Measurements from ENCODE around the gene MAST3.
"Not testable (repeated sequence)": the region's sequence is repeated elsewhere in the genome, so short reads cannot be mapped to it uniquely, and the experiment has no call there.

Gene MAST3

GRCh38 chr19:18083929-18084684, 13.5 kb upstream of the MAST3 start:
- FAIRE-seq (peak; percentile 31), DNase-seq (ENCODE audit: insufficient read length, low spot score) (no peak)
- TF ChIP-seq POLR2A (IDR thresholded peaks at IDR 0.05; ENCODE audit: low read depth, low read length): no peak
- TF ChIP-seq POU2F2 (IDR thresholded peaks at IDR 0.05; ENCODE audit: low read depth, low read length): no peak
- TF ChIP-seq SPI1 (IDR thresholded peaks at IDR 0.05; ENCODE audit: low read depth, low read length): no peak
- TF ChIP-seq TAF1 (IDR thresholded peaks at IDR 0.05; ENCODE audit: low read depth, low read length): no peak

GRCh38 chr19:18085702-18086457, 11.7 kb upstream of the MAST3 start:
- no peak for FAIRE-seq
- DNase-seq (ENCODE audit: insufficient read length, low spot score): no peak
- no peak for TF ChIP-seq POU2F2 (IDR thresholded peaks at IDR 0.05; ENCODE audit: low read depth, low read length)

DNA sequence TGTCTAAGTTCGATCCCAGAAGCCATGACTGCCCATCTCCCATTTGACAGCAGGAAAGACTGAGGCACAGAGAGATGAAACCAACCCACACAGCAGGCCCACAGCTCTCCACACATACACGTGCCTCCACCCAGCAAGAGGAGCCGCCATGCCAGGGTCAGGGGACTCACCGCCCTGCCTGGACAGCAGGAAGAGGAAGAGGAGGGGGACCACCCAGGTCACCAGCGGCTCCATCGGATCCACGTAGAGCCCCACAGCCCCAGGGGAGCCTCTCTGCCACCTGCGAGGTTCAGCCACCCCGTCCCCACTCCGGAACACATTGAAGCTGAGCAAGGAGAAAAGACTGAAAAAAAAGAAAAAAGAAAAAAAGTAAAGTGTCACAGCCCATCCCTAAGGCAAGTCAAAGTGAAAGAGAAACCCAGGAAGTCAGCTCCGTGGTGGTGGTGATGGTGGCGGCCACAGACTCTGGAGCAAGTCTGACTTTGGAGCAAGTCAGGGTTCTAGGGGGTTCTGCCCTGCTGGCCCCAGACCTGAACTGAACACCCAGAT, 10.9 kb upstream of the MAST3 start, which contains the start of gene IL12RB1:
Gene IL12RB1 (minus strand): TSS at position 345 of the 549 bp plus-strand sequence. CDS start 111 bp downstream, at position 234.
- TF ChIP-seq TAF1 (IDR thresholded peaks at IDR 0.05; ENCODE audit: low read depth, low read length) (peak; percentile 42; the same call in 1 of the 2 replicates), POU2F2 (IDR thresholded peaks at IDR 0.05; ENCODE audit: low read depth, low read length) (no peak), SPI1 (IDR thresholded peaks at IDR 0.05; ENCODE audit: low read depth, low read length) (peak; percentile 29; the same call in 1 of the 2 replicates), POLR2A (IDR thresholded peaks at IDR 0.05; ENCODE audit: low read depth, low read length) (peak; percentile 66; the same call in 1 of the 2 replicates), POLR2AphosphoS5 (IDR thresholded peaks at IDR 0.05; ENCODE audit: low read depth, low read length) (peak; percentile 58), PAX5 (IDR thresholded peaks at IDR 0.05; ENCODE audit: insufficient read depth, low read length, severe bottlenecking) (no peak)
- DNase-seq (ENCODE audit: insufficient read length, low spot score): peak; percentile 56
- FAIRE-seq: peak; percentile 78

DNA sequence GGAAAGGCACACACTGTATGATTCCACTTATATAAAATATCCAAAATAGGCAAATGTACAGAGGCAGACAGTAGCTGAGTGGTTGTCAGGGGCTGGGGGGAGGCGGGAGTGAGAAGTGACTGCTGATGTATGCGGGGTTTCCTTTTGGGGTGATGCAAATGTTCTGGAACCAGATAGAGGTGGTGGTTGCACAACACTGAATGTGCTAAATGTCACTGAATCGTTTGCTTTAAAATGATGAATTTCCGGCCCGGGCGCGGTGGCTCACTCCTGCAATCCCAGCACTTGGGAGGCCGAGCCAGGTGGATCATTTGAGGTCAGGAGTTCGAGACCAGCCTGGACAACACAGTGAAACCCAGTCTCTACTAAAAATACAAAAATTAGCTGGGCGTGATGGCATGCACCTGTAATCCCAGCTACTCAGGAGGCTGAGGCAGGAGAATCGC, 8.5 kb upstream of the MAST3 start:
- DNase-seq (ENCODE audit: insufficient read length, low spot score); FAIRE-seq: not testable (repeated sequence)
- peak; percentile 88; the same call in 1 of the 2 replicates for TF ChIP-seq POU2F2 (IDR thresholded peaks at IDR 0.05; ENCODE audit: low read depth, low read length)

GRCh38 chr19:18089726-18090125, 7.9 kb upstream of the MAST3 start:
- DNase-seq (ENCODE audit: insufficient read length, low spot score) (no peak), FAIRE-seq (no peak)
- TF ChIP-seq SPI1 (IDR thresholded peaks at IDR 0.05; ENCODE audit: low read depth, low read length) (no peak), PAX5 (IDR thresholded peaks at IDR 0.05; ENCODE audit: insufficient read depth, low read length, severe bottlenecking) (no peak), POLR2AphosphoS5 (IDR thresholded peaks at IDR 0.05; ENCODE audit: low read depth, low read length) (no peak), POLR2A (IDR thresholded peaks at IDR 0.05; ENCODE audit: low read depth, low read length) (no peak), POU2F2 (IDR thresholded peaks at IDR 0.05; ENCODE audit: low read depth, low read length) (no peak), TAF1 (IDR thresholded peaks at IDR 0.05; ENCODE audit: low read depth, low read length) (no peak)

DNA sequence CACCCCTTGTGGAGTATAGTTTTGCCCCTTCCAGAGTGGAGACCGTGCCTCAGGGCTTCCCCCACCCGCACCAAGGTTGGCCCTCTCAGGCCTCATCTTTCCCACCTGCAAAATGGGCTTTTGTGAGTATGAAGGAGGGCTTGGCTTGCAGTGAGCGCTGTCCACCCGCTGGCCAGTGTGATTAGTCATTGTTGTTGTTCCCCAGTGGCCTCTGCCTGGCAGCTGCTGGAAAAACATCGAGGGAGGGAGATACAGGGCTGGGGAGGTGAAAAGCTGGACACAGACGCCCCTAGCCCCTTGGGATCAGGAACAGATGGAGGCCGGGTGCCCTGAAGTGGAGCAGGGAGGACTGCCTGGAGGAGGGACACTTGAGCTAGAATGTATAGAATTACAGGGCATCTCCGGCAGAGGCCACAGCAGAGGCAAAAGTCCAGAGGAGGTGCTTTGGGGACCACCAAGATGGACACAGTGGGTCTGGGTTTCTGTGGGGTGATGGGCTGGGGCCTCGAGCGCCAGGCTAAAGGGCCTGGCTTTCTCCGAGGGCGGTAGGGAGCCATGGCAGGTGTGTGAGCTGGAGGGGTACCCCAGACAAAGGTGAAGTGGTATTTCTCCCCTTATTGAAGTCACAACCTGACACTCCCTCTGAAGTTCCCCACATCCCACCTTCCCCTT, 6.9 kb upstream of the MAST3 start:
- no peak for DNase-seq (ENCODE audit: insufficient read length, low spot score)
- FAIRE-seq: no peak
- no peak for TF ChIP-seq TAF1 (IDR thresholded peaks at IDR 0.05; ENCODE audit: low read depth, low read length)
- TF ChIP-seq POU2F2 (IDR thresholded peaks at IDR 0.05; ENCODE audit: low read depth, low read length): no peak
- no peak for TF ChIP-seq SPI1 (IDR thresholded peaks at IDR 0.05; ENCODE audit: low read depth, low read length)
- TF ChIP-seq POLR2AphosphoS5 (IDR thresholded peaks at IDR 0.05; ENCODE audit: low read depth, low read length): no peak
- TF ChIP-seq PAX5 (IDR thresholded peaks at IDR 0.05; ENCODE audit: insufficient read depth, low read length, severe bottlenecking): no peak
- no peak for TF ChIP-seq POLR2A (IDR thresholded peaks at IDR 0.05; ENCODE audit: low read depth, low read length)

- TF ChIP-seq TAF1 (IDR thresholded peaks at IDR 0.05; ENCODE audit: low read depth, low read length) (no peak), POLR2A (IDR thresholded peaks at IDR 0.05; ENCODE audit: low read depth, low read length) (peak; percentile 68), POLR2AphosphoS5 (IDR thresholded peaks at IDR 0.05; ENCODE audit: low read depth, low read length) (0 out of 2 replicates have a peak, but pooled peaks have one; percentile 34), SPI1 (IDR thresholded peaks at IDR 0.05; ENCODE audit: low read depth, low read length) (peak; percentile 68), POU2F2 (IDR thresholded peaks at IDR 0.05; ENCODE audit: low read depth, low read length) (no peak)
- FAIRE-seq: peak; percentile 74
- no peak for DNase-seq (ENCODE audit: insufficient read length, low spot score)
These were observed 6.4 kb upstream of the MAST3 start for GRCh38 chr19:18091217-18091608.

DNA sequence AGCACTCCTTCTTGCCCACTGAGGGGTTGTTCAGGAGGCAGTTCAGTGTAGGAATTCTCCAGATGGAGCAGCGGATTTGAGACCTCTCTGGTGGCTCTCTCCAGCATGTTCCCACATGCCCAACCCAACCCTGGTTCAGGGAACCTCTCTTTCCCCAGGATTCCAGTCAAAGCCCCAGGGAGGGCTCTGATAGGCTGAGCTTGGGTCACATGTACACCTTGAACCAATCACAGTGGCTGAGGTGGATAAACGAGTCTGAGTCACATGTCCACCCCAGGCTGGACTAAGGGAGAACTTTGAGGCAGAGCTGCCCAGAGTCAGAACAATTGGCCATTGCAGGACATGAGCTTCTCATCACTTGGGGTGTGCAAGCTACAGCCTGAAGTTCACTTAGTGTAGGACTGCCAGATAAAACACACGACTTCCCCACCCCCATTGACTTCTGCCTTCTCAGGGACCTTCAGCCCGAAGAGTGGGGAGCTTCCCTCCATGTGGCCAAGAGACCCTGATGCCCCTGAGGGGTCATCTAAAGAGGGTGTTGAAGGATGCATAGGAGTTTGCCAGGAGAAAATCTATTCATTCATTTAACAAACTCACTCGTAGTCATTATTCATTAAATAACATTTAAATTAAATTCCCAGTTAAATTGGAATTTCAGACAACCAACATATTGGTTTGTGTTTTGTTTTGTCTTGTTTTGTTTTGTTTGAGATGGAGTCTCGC, 4.0 kb upstream of the MAST3 start:
- DNase-seq (ENCODE audit: insufficient read length, low spot score) (no peak), FAIRE-seq (peak; percentile 16)
- TF ChIP-seq POLR2A (IDR thresholded peaks at IDR 0.05; ENCODE audit: low read depth, low read length): no peak
- TF ChIP-seq TAF1 (IDR thresholded peaks at IDR 0.05; ENCODE audit: low read depth, low read length): no peak
- TF ChIP-seq POLR2AphosphoS5 (IDR thresholded peaks at IDR 0.05; ENCODE audit: low read depth, low read length): no peak
- TF ChIP-seq PAX5 (IDR thresholded peaks at IDR 0.05; ENCODE audit: insufficient read depth, low read length, severe bottlenecking): no peak
- TF ChIP-seq SPI1 (IDR thresholded peaks at IDR 0.05; ENCODE audit: low read depth, low read length): no peak
- TF ChIP-seq POU2F2 (IDR thresholded peaks at IDR 0.05; ENCODE audit: low read depth, low read length): no peak

DNA sequence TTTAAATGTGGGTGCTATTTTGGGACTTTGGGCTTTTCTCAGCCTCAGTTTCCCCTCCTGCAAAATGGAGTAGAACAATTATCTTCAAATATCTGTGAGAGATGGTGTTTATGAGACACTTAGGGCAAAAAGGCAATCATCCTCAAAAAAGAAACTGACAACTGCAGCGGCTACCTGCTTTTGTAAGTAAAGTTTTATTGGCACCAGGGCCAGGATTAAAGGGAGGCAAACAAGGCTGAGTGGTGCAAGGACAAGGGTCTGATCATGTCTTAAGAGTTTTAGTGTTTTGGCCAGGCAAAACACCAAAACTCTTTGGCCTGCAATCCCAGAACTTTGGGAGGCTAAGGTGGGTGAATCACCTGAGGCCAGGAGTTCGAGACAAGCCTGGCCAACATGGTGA, 1.3 kb upstream of the MAST3 start:
- no peak for FAIRE-seq
- TF ChIP-seq POU2F2 (IDR thresholded peaks at IDR 0.05; ENCODE audit: low read depth, low read length) (no peak), POLR2AphosphoS5 (IDR thresholded peaks at IDR 0.05; ENCODE audit: low read depth, low read length) (no peak), TAF1 (IDR thresholded peaks at IDR 0.05; ENCODE audit: low read depth, low read length) (no peak), POLR2A (IDR thresholded peaks at IDR 0.05; ENCODE audit: low read depth, low read length) (no peak), PAX5 (IDR thresholded peaks at IDR 0.05; ENCODE audit: insufficient read depth, low read length, severe bottlenecking) (no peak), SPI1 (IDR thresholded peaks at IDR 0.05; ENCODE audit: low read depth, low read length) (no peak)
- DNase-seq (ENCODE audit: insufficient read length, low spot score): no peak

Measured in GM12891 (cell line).